ENCODE data around the gene CIB1.

The CIB1 gene

GRCh38 chr15:90266485-90266884 is 32.7 kb upstream of the CIB1 start:
- TF ChIP-seq CTCF (IDR thresholded peaks at IDR 0.05; ENCODE audit: insufficient read depth, low read length, poor library complexity, severe bottlenecking): no peak
- Histone ChIP-seq H3K27me3 (replicated peaks; ENCODE audit: control insufficient read depth, insufficient read depth, low read length) (no peaks in the 10 kb centered on the region), H3K36me3 (ENCODE audit: control insufficient read depth, insufficient read depth, low read length) (peaks cover 6% of the 10 kb centered on the region), H3K4me3 (replicated peaks; ENCODE audit: low read depth, low read length) (peak overlapping the region; percentile 91)
- DNase-seq (ENCODE audit: extremely low read depth, insufficient read length): no peak

GRCh38 chr15:90266061-90266431 is 32.3 kb upstream of the CIB1 start:
- H3K4me3 ChIP-seq (replicated peaks; ENCODE audit: low read depth, low read length): peak overlapping the region; percentile 91
- no peaks in the 10 kb centered on the region for H3K27me3 ChIP-seq (replicated peaks; ENCODE audit: control insufficient read depth, insufficient read depth, low read length)
- H3K36me3 ChIP-seq (ENCODE audit: control insufficient read depth, insufficient read depth, low read length): peaks cover 4% of the 10 kb centered on the region; the same call in 1 of the 2 replicates
- peak; percentile 2 for TF ChIP-seq CTCF (IDR thresholded peaks at IDR 0.05; ENCODE audit: insufficient read depth, low read length, poor library complexity, severe bottlenecking)
- no peak for DNase-seq (ENCODE audit: extremely low read depth, insufficient read length)

GRCh38 chr15:90265271-90266060 is 31.7 kb upstream of the CIB1 start, which contains the start of gene NGRN:
NGRN (plus strand) TSS chr15:90265672; CDS start chr15:90265713, 41 bp downstream.
- Histone ChIP-seq H3K36me3 (ENCODE audit: control insufficient read depth, insufficient read depth, low read length) (no peaks in the 10 kb centered on the region; the same call in 1 of the 2 replicates), H3K4me3 (replicated peaks; ENCODE audit: low read depth, low read length) (peak within 1 kb of the TSS; percentile 91), H3K27me3 (replicated peaks; ENCODE audit: control insufficient read depth, insufficient read depth, low read length) (no peaks in the 10 kb centered on the region)
- DNase-seq (ENCODE audit: extremely low read depth, insufficient read length): peak; percentile 91
- TF ChIP-seq CTCF (IDR thresholded peaks at IDR 0.05; ENCODE audit: insufficient read depth, low read length, poor library complexity, severe bottlenecking): no peak

- no peak for TF ChIP-seq CTCF (IDR thresholded peaks at IDR 0.05; ENCODE audit: insufficient read depth, low read length, poor library complexity, severe bottlenecking)
- Histone ChIP-seq H3K36me3 (ENCODE audit: control insufficient read depth, insufficient read depth, low read length) (no peaks in the 10 kb centered on the region; the same call in 1 of the 2 replicates), H3K4me3 (replicated peaks; ENCODE audit: low read depth, low read length) (peak overlapping the region; percentile 91), H3K27me3 (replicated peaks; ENCODE audit: control insufficient read depth, insufficient read depth, low read length) (no peaks in the 10 kb centered on the region)
- no peak for DNase-seq (ENCODE audit: extremely low read depth, insufficient read length)
These were observed 30.9 kb upstream of the CIB1 start for GRCh38 chr15:90264671-90265070.

- Histone ChIP-seq H3K36me3 (ENCODE audit: control insufficient read depth, insufficient read depth, low read length) (no peaks in the 10 kb centered on the region), H3K4me3 (replicated peaks; ENCODE audit: low read depth, low read length) (no peak overlapping the region), H3K27me3 (replicated peaks; ENCODE audit: control insufficient read depth, insufficient read depth, low read length) (no peaks in the 10 kb centered on the region)
- TF ChIP-seq CTCF (IDR thresholded peaks at IDR 0.05; ENCODE audit: insufficient read depth, low read length, poor library complexity, severe bottlenecking): no peak
- DNase-seq (ENCODE audit: extremely low read depth, insufficient read length): no peak
These were observed 28.7 kb upstream of the CIB1 start for GRCh38 chr15:90262426-90262825.
